GM19193 (cell line): ENCODE results near the gene MYO5C.

Experiments used
- POLR2A ChIP-seq: IDR thresholded peaks from 4 replicates; pipeline ENCODE4 v1.6.1; 2011; ENCODE audit not compliant: insufficient read depth, insufficient read length; ENCODE audit errors: extremely low read depth

MYO5C gene

GRCh38 chr15:52262364-52262763 lies 33.2 kb downstream of the MYO5C start:
- TF ChIP-seq POLR2A, result no peak

- no peak for TF ChIP-seq POLR2A
Measured at GRCh38 chr15:52261498-52262242, 33.9 kb downstream of the MYO5C start.

DNA sequence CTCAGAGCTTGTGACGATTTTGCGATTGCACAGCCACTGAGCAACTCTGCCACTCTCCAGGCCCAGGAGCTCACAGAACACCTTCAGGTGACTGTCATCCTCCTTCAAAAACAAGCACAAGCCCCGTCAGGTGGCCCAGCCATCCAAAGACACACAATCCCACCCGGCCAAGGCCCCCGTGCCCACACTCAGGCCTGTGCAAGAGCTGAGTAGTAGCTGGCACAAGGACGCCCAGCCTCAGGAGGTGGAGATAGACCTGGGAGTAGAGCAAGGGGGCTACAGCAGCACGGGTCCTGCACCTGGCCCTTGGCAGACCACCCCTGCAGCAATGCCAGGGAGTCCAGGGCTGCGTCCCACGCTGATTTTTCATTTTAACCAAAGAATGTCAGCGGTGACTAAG lies 34.6 kb downstream of the MYO5C start:
- no peak for TF ChIP-seq POLR2A

DNA sequence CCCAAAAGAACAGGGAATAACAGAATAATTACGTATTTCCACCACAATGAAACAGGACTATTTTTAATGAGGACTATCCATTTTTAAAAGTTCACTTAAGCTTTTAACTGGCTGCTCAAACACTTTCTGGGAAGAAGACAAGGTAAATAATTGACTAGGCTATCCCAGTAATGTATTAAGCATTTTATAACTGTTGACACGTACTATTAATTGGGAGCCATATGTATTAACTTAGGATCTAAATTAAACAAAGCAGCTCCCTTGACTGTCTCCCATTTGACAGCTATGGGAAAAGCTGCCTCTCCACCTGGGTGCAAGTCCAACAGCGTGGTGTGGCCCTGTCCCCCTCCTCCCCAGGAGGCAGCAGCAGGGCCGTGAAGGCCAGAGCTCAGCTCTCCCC lies 36.1 kb downstream of the MYO5C start:
- TF ChIP-seq POLR2A, result no peak

DNA sequence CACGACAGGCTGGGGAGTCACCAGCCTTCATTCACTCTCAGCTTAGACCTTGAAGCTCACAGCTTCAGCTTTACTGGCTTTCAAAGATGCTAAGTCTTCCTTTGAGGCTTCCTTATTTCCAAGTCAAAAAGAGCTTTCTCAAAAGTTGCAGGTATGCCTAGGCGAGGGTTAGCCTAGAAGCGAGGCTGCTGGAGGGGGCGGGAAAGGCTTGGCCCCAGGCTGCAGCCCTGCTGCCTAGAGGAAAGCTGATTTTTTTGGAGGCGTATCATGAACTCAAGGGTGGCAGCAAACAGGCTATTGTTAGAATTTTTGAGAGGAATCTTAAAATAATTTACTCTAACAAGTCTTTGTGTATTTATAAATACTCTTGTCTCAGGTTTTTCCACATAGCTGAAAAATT lies 37.1 kb downstream of the MYO5C start:
- no peak for TF ChIP-seq POLR2A

DNA sequence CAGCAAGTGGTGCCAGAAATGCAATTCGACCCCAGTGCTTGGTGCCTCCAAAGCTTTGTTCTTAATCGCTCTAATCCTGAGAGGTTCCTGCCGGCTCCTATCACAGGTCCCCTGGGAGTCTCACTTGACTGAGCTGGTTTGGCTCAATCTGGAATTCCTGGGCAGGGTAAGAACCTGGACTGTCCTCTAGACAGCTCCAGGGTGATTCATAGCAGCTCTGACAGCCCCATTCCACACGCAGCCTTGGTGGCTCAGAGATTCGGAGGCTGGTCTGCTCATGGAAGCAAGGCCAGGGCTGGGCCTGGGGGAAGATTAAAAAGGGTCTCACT lies 37.9 kb downstream of the MYO5C start:
- TF ChIP-seq POLR2A, result no peak

- TF ChIP-seq POLR2A, result no peak
Measured at GRCh38 chr15:52256930-52257733, 38.5 kb downstream of the MYO5C start.

GRCh38 chr15:52256366-52256765 lies 39.2 kb downstream of the MYO5C start:
- TF ChIP-seq POLR2A, result no peak

- TF ChIP-seq POLR2A, result no peak
Measured at GRCh38 chr15:52255935-52256334, 39.7 kb downstream of the MYO5C start.

DNA sequence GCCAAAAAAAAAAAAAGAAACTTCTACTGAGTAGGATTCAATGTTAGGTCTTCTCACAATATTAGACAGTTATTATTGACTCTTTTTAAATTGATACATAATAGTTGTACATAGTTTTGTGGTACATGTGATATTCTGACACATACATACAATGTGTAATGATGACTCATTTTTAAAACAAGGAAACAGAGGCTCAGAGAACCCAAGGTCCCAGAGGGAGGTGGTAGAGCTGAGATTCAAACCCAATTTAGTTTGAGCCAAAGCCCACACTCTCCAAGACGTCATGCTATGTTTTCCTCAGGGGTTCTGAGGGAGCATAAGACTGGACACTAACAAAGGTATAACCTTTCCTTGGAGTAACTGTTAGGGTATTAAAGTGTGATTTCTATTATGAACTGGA lies 40.6 kb downstream of the MYO5C start:
- no peak for TF ChIP-seq POLR2A

DNA sequence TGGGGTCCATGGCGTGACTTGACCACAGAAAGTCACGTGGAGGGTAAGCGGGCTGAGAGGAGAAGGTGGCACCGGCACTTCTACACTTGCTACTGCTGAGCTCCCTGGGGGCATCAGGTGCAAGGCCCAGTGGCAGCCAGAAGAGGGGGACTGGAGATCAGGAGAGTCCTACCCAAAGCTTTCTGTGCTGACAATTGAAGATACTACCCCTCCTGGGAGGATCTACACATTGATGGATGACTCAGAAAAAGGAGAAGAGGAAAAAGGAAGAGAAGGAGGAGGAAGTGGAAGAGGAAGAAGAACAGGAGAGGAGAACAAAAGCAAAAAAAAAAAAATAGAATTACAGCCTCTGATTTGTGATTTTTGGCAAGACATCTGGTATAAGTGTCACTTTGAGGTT lies 41.2 kb downstream of the MYO5C start:
- no peak for TF ChIP-seq POLR2A

DNA sequence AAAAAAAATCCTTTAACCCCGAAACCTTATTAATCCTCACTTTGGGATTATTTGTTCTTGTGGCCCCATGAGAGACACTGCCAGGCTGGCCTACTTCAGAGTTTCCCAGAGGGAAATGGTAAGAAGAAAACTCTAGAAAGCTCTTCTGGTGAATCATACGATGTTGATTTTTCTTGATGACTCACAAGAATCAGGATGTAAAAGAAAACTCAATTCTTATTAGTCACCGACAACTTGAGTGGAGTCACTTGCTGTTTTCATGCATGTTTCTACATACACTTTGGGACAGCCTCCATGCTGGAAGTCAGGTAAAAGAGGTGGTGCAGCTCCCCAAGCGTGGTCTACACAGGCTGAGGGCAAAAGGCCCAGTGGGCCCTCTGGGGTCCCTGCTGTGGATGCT lies 42.8 kb downstream of the MYO5C start:
- TF ChIP-seq POLR2A, result no peak

- TF ChIP-seq POLR2A, result no peak
Measured at GRCh38 chr15:52251144-52251860, 44.3 kb downstream of the MYO5C start.

DNA sequence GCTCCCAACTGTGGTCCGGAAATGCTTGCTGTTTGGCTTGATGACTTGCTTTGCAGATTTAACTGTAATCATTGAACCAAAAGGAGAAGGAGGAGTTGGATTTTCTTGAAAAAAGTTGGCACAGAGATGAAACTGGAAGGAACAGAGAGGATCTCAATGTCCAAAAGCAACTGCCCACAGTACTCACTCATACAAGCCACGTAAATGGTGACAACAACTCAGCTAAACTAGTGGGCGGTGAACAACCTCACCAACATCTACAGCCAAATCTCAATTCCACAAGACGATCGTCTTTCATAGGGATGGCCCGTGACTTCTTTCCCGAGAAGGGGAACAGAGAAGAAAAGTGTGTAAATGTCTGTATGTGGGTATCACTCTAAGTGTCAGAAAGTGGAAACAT lies 48.1 kb downstream of the MYO5C start:
- no peak for TF ChIP-seq POLR2A

- TF ChIP-seq POLR2A, result no peak
Measured at GRCh38 chr15:52246686-52247431, 48.7 kb downstream of the MYO5C start.

DNA sequence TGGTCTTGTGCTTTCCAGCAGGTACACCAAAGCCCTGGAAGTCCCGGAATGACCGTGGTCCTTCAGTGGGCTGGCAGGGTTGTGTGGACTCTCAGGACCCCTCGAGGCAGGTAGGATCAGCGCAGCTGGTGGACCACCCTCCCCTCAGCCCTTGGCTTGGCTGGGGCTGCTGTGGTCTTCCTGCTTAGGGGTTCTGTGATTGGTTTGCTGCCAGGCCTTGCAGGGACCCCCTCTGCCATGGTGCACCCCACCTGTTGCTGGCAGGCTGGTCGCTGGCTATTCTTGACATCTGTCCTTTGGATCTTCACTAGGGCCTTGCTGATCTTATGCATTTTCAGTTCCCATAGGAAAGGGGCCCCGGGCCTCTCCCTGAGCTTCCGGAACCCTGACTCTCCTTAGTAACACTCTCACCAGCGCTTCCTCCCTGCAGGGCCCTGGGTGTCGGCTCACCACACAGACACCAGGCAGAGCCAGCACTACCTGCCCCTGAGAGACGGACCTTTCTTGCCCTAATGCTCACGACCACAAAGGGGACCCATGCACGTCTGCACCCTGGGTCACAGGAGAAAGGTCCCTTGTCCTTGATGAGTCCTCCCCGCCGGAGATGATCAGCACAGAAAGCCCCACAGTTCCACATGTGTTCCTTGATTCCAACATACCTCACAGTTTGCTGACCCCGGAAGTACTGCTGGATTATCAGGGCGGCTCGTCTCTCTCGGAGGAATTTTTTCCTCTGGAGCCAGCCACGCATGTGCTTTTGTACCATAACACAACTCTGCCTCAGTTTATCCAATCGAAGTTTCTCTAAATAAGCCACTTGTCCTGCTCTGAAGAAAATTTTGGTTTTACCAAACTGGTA lies 51.7 kb downstream of the MYO5C start:
- no peak for TF ChIP-seq POLR2A
